Measurements from ENCODE around the gene ZNF678.

Gene ZNF678

GRCh38 chr1:227541129-227541528, 22.2 kb upstream of the ZNF678 start:
- TF ChIP-seq, protein P1, sequence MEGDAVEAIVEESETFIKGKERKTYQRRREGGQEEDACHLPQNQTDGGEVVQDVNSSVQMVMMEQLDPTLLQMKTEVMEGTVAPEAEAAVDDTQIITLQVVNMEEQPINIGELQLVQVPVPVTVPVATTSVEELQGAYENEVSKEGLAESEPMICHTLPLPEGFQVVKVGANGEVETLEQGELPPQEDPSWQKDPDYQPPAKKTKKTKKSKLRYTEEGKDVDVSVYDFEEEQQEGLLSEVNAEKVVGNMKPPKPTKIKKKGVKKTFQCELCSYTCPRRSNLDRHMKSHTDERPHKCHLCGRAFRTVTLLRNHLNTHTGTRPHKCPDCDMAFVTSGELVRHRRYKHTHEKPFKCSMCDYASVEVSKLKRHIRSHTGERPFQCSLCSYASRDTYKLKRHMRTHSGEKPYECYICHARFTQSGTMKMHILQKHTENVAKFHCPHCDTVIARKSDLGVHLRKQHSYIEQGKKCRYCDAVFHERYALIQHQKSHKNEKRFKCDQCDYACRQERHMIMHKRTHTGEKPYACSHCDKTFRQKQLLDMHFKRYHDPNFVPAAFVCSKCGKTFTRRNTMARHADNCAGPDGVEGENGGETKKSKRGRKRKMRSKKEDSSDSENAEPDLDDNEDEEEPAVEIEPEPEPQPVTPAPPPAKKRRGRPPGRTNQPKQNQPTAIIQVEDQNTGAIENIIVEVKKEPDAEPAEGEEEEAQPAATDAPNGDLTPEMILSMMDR (IDR thresholded peaks at IDR 0.05; ENCODE audit: control insufficient read depth, insufficient read depth, low read depth, low read length, missing control alignments): no peak
- no peak for DNase-seq (ENCODE audit: low read depth)
- H3K4me3 ChIP-seq (ENCODE audit: control insufficient read depth, low read depth, low read length): no peak overlapping the region

DNA sequence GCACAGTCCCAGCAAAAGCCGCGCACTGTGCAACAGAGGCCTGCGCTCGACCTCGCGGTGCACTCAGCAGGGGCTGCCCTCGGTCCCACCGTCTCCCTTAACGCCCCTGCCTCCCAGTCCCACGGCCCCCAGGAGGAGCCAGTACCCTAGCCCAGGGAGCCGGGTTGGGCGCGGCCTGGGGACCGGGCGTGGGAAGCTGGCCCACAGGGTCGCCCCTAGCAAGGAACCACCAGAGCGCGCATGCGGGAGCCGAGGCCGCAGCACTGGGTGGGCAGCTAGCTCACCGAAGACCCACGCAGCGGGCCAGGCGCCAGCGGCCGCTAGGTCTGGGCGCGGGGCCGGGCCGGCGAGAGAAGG, 21.6 kb upstream of the ZNF678 start:
- H3K4me3 ChIP-seq (ENCODE audit: control insufficient read depth, low read depth, low read length): peak overlapping the region; percentile 39
- no peak for DNase-seq (ENCODE audit: low read depth)

DNA sequence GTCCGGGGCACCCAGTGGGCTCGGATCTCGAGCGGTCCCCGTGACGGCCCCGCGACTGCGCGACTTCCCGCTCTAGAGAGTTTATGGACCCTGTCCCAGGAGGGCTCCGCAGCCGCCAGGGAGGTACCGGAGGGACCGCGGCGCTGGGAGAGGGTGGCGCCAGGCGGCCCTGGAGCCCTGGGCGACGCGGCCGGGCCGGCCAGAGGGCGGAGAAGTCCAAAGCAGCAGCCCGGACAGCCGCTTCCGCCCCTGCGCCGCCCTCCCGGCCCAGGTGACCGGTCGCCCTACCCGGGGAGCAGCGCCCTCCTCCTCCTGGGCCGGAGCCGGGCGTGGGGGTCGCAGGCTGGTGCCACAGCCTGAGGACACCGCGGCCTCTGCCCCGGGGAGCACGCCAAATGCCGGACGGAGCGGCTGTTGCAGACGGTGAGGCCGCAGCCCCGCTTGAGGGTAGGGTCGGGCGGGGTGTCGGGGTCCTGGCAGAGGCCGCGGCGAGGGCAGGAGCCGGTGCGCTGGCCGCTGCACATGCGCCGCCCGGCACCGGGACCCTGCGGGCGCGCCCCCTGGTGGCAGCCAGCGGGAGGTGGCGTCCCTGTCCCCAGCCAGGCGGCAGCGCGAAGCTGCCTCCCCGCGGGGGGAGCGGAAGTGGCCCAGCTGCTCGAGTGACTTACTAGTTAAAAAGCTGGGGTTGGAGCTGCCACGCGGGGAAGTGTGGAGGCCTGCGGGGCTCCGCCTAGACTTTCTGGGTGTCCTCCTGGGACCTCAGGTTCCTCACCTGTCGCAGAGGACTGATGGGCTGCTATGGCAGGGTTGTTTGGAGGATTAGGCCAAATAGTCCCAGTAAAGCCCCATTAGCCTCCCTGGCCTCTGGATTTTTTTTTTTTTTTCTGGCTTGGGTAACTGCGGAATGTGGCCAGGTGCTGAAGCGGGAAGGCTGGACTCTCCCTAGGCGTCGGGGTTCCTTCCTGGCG, 20.9 kb upstream of the ZNF678 start:
- H3K4me3 ChIP-seq (ENCODE audit: control insufficient read depth, low read depth, low read length): peak overlapping the region; percentile 39
- peak; percentile 37 for DNase-seq (ENCODE audit: low read depth)
- TF ChIP-seq, protein P1 (IDR thresholded peaks at IDR 0.05; ENCODE audit: control insufficient read depth, insufficient read depth, low read depth, low read length, missing control alignments): peak; percentile 62

More for the DNA sequence above, 21.6 kb upstream of the ZNF678 start:
- TF ChIP-seq, protein P1 (IDR thresholded peaks at IDR 0.05; ENCODE audit: control insufficient read depth, insufficient read depth, low read depth, low read length, missing control alignments): peak; percentile 2

DNA sequence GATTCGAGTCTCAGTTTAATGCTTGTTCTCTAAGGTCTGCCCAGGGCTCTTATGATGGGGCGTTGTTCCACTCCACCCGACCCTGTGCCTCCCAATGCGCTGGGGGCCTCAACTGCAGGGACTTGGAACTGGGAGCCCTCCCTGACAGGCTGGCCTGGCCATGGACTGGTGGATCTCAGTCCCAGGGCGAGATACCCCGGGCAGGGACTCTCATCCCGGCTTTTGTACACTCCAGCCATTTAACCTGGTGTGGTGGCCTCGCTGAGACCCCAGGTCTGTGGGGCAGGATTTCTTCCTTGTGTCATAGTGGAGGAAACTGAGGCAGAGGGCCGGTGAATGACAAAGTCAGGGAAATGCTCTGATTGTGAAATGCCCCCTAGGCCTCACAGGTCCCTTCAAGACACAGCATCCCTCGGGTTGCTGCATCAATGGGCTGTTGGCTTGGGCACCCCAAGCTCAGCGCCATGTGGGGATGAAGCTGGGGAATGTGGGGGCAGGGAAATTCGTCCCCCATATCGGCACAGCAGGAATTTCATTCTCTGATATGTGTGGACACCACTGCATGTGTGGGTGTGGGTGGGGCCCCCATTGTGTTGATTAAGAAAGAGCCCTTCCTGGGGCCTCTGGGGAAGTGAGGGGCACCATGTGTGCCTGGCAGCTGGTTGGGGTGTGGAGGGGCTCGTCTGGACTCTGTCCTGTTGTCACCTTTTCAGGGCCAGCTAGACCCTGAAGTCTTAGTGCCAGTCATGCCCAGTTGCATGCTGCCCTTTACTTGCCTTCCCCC, 19.9 kb upstream of the ZNF678 start:
- H3K4me3 ChIP-seq (ENCODE audit: control insufficient read depth, low read depth, low read length): no peak overlapping the region
- TF ChIP-seq, protein P1 (IDR thresholded peaks at IDR 0.05; ENCODE audit: control insufficient read depth, insufficient read depth, low read depth, low read length, missing control alignments): no peak
- no peak for DNase-seq (ENCODE audit: low read depth)

- H3K4me3 ChIP-seq (ENCODE audit: control insufficient read depth, low read depth, low read length): no peak overlapping the region
- no peak for DNase-seq (ENCODE audit: low read depth)
- TF ChIP-seq, protein P1 (IDR thresholded peaks at IDR 0.05; ENCODE audit: control insufficient read depth, insufficient read depth, low read depth, low read length, missing control alignments): no peak
Observed at GRCh38 chr1:227544067-227545050, 19.0 kb upstream of the ZNF678 start.

DNA sequence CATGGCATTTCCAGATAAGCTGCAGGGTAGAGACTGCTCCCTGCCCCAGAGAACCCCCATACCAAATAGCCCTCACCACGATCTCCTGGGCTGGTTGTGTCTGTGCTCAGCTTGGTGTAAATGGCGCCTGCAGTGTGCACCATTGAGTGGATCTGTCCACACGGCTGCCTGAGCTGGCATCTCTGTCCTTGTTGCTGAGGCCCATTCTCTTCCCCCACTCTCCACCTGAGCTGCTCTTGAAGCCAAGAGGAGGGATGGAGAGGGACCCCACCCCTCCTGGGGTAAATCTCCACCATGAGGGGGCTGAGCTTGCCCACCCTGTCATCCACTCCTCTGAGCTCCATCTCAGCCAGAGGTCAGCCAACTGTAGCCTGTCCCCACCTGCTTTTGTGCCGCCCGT, 18.0 kb upstream of the ZNF678 start:
- TF ChIP-seq, protein P1 (IDR thresholded peaks at IDR 0.05; ENCODE audit: control insufficient read depth, insufficient read depth, low read depth, low read length, missing control alignments): no peak
- H3K4me3 ChIP-seq (ENCODE audit: control insufficient read depth, low read depth, low read length): no peak overlapping the region
- DNase-seq (ENCODE audit: low read depth): no peak
